A549 (cell line): Measurements from ENCODE around the gene LIMCH1. TPM values are rescaled to one million over a fixed set of nuclear protein-coding genes. Genes with fewer than 3 reads are reported as not detected.

ENCODE experiments used
- ATAC-seq, 2 experiments: fragments of 200-7000 bp in 1 of 2; fragments of >200 bp in 1 of 2; cut with Nextera tagmentation in 1 of 2; cut with Tn5 transposase in 1 of 2; 3 replicates each; pipeline versions ENCODE4 v1.8.0 to v1.9.1; 2018 to 2020; ENCODE audit warnings: mild to moderate bottlenecking in 1 of 2, moderate library complexity in 1 of 2
- CTCF ChIA-PET: fragments of 300-600 bp; sonication (Branson Sonifier 250); formaldehyde crosslinking; extraction: SDS; loops from one replicate; lab custom pipeline; 2021; ENCODE audit warnings: antibody characterized with exemption, inconsistent platforms; lab: Yijun Ruan, JAX
- POLR2A ChIA-PET: fragments of 350-600 bp; formaldehyde crosslinking; extraction: SDS; loops from one replicate; lab custom pipeline; 2021; ENCODE audit warnings: antibody characterized with exemption, inconsistent platforms; lab: Yijun Ruan, JAX
- DNase-seq, 2 experiments: peaks; one replicate each; pipeline versions ENCODE4 v3.0.0 to v3.0.0-alpha.2; 2011 to 2016; ENCODE audit warnings: low read depth in 1 of 2, low spot score in 1 of 2
- FAIRE-seq: peaks from 2 replicates; lab custom pipeline; 2011; peaks lifted over from hg19 to GRCh38; lab: Jason Lieb, UNC
- H3K27ac ChIP-seq, 2 experiments: fragments of >200 bp; sonication (Bioruptor Twin); formaldehyde crosslinking; 3 replicates each; pipeline ENCODE4 v1.5.1; 2016 to 2017
- H3K4me1 ChIP-seq: fragments of >200 bp; sonication (Bioruptor Twin); formaldehyde crosslinking; 3 replicates; pipeline ENCODE4 v1.6.1; 2016
- H3K4me2 ChIP-seq: fragments of >200 bp; sonication (Bioruptor Twin); formaldehyde crosslinking; 3 replicates; pipeline ENCODE4 v1.6.1; 2016
- H3K4me3 ChIP-seq: fragments of >200 bp; sonication (Bioruptor Twin); formaldehyde crosslinking; 3 replicates; pipeline ENCODE4 v1.5.1; 2016
- H3K9me3 ChIP-seq: fragments of >200 bp; sonication (Bioruptor Twin); formaldehyde crosslinking; 3 replicates; pipeline ENCODE4 v1.6.1; 2016
- BHLHE40 ChIP-seq: IDR thresholded peaks from 2 replicates; pipeline ENCODE4 v1.6.1; 2012; ENCODE audit warnings: low read depth, low read length, inconsistent platforms
- CBX2 ChIP-seq: fragments of 200-600 bp; sonication (generic); IDR thresholded peaks from 2 replicates; pipeline ENCODE4 v1.6.1; 2016; ENCODE audit warnings: low read depth, mild to moderate bottlenecking, borderline replicate concordance
- CEBPB ChIP-seq, 2 experiments: fragments of >200 bp in 1 of 2; sonication (Bioruptor Twin) in 1 of 2; formaldehyde crosslinking in 1 of 2; IDR thresholded peaks; 2 replicates each; pipeline ENCODE4 v1.6.1; 2012 to 2016
- CHD2 ChIP-seq: fragments of 150-350 bp; IDR thresholded peaks from 2 replicates; pipeline ENCODE4 v1.6.1; 2014; ENCODE audit warnings: low read length; ENCODE audit not compliant: partially characterized antibody
- EHF ChIP-seq: fragments of 250-450 bp; sonication (Bioruptor Pico); IDR thresholded peaks from 2 replicates; pipeline ENCODE4 v1.5.0; 2020; ENCODE audit warnings: mild to moderate bottlenecking
- EHMT2 ChIP-seq: fragments of 200-600 bp; sonication (generic); IDR thresholded peaks from 2 replicates; pipeline ENCODE4 v1.6.1; 2016; ENCODE audit warnings: antibody characterized with exemption, low read depth, mild to moderate bottlenecking, moderate library complexity
- EP300 ChIP-seq, 2 experiments: fragments of >200 bp; sonication (Bioruptor Twin); formaldehyde crosslinking; IDR thresholded peaks; 2 replicates in 1 of 2; 3 replicates in 1 of 2; pipeline ENCODE4 v1.6.1; 2016 to 2017
- ESRRA ChIP-seq: fragments of 150-350 bp; IDR thresholded peaks from 2 replicates; pipeline ENCODE4 v1.6.1; 2014; ENCODE audit warnings: mild to moderate bottlenecking, low read length, borderline replicate concordance
- HDAC2 ChIP-seq: fragments of 200-600 bp; sonication (generic); IDR thresholded peaks from 2 replicates; pipeline ENCODE4 v1.6.1; 2016
- HOXA7 ChIP-seq: fragments of 250-450 bp; sonication (Bioruptor Pico); IDR thresholded peaks from 2 replicates; pipeline ENCODE4 v1.5.0; 2020; ENCODE audit warnings: mild to moderate bottlenecking, moderate library complexity
- JUN ChIP-seq, 2 experiments: fragments of >200 bp; sonication (Bioruptor Twin); formaldehyde crosslinking; IDR thresholded peaks; 2 replicates in 1 of 2; 3 replicates in 1 of 2; pipeline ENCODE4 v1.6.1; 2016 to 2017
- KDM1A ChIP-seq: fragments of 200-600 bp; sonication (generic); IDR thresholded peaks from 2 replicates; pipeline ENCODE4 v1.6.1; 2016; ENCODE audit warnings: low read depth, mild to moderate bottlenecking
- KDM5A ChIP-seq: fragments of 200-600 bp; sonication (generic); IDR thresholded peaks from 2 replicates; pipeline ENCODE4 v1.6.1; 2016; ENCODE audit warnings: antibody characterized with exemption, mild to moderate bottlenecking
- MYC ChIP-seq: IDR thresholded peaks from 2 replicates; pipeline ENCODE4 v1.6.1; 2012; ENCODE audit warnings: mild to moderate bottlenecking, inconsistent platforms, low read length, improper control_type of control experiment, borderline replicate concordance
- POLR2A ChIP-seq: IDR thresholded peaks from 2 replicates; pipeline ENCODE4 v1.6.1; 2012; ENCODE audit warnings: mild to moderate bottlenecking, low read length
- TP53 ChIP-seq: fragments of 250-450 bp; sonication (Bioruptor Pico); IDR thresholded peaks from 2 replicates; pipeline ENCODE4 v1.5.0; 2021; ENCODE audit warnings: mild to moderate bottlenecking, moderate library complexity
- ZFP36 ChIP-seq: fragments of 450-650 bp; IDR thresholded peaks from 2 replicates; pipeline ENCODE4 v1.6.1; 2014; ENCODE audit warnings: borderline replicate concordance; ENCODE audit not compliant: partially characterized antibody
- ZNF302 ChIP-seq: fragments of 250-450 bp; sonication (Bioruptor Pico); IDR thresholded peaks from 2 replicates; pipeline ENCODE4 v1.9.0; 2021; ENCODE audit warnings: inconsistent platforms, mild to moderate bottlenecking, moderate library complexity
- WGBS: methylation state at CpG from one replicate; pipeline ENCODE4 v1.1.6; 2017; ENCODE audit errors: missing lambda C conversion rate; 5-methylcytosine and 5-hydroxymethylcytosine counted together
- polyA plus RNA-seq, 4 experiments: library from polyadenylated mRNA; depleted of rRNA in 3 of 4; stranded (reverse); fragments of >200 nt; fragmentation: RNase III in 1 of 4; extraction: RNeasy Plus Mini Kit Qiagen cat#74134 plus additional on column Dnase treatment in 1 of 4; gene quantifications; 2 replicates in 3 of 4; 3 replicates in 1 of 4; pipeline ENCODE4 v1.2.3, GENCODE V29; 2011 to 2017
- TF ChIP-seq, protein P1 (sequence below): fragments of 200-600 bp; sonication (generic); IDR thresholded peaks from 2 replicates; pipeline ENCODE4 v1.6.1; 2016; ENCODE audit warnings: antibody characterized with exemption, mild to moderate bottlenecking, moderate library complexity
- TF ChIP-seq, protein P2 (sequence below): fragments of >200 bp; sonication (Bioruptor Twin); formaldehyde crosslinking; IDR thresholded peaks from 3 replicates; pipeline ENCODE4 v1.6.1; 2016
- TF ChIP-seq, protein P3 (sequence below): IDR thresholded peaks from 2 replicates; pipeline ENCODE4 v1.6.1; 2012; ENCODE audit warnings: low read depth, borderline replicate concordance
- TF ChIP-seq, protein P4 (sequence below): IDR thresholded peaks from 2 replicates; pipeline ENCODE4 v1.6.1; 2012

LIMCH1 gene
- polyA plus RNA-seq, 2 of the 4 experiments (the other 2 are of a cell fraction): 52.9 to 88.9 TPM

DNA sequence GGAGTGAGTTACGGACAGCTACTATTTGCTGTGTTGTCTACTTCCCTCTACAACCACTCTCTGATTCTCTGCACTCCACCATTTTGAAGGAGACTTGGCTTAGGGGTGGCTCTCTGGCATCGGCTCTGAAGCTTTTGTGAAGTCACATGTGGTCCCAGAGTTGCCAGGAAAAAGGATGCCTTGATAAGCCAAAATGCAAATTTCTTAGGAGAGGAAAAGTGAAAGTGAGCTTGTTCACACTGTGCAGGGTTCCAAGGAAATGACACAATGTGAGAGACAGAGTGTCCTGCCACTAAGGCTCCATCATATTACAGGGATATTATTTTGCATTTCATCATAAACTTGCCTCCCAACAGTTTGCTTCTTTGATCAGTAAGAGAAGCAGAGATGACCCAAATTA lies 203.4 kb downstream of the LIMCH1 start:
- Histone ChIP-seq H3K9me3 (peaks cover 7% of the 10 kb centered on the region; the same call in 2 of the 3 replicates), H3K4me1 (no peaks in the 10 kb centered on the region), H3K4me2 (no peak overlapping the region), H3K4me3 (no peak overlapping the region), H3K27ac (no peak overlapping the region)
- no peak for DNase-seq
- WGBS: 52% methylated on average over 2 of the region's 2 CpGs
- TF ChIP-seq CHD2 (no peak), HDAC2 (no peak), KDM1A (no peak), JUN (IDR thresholded peaks at IDR 0.05) (no peak), KDM5A (no peak), EHF (no peak), TP53 (CRISPR knock-in tag) (no peak), POLR2A (no peak), EP300 (IDR thresholded peaks at IDR 0.05) (no peak), CEBPB (IDR thresholded peaks at IDR 0.05) (no peak), BHLHE40 (no peak), ZNF302 (no peak), CBX2 (no peak), EHMT2 (no peak), HOXA7 (CRISPR knock-in tag) (no peak), MYC (no peak)
- TF ChIP-seq, protein P1, sequence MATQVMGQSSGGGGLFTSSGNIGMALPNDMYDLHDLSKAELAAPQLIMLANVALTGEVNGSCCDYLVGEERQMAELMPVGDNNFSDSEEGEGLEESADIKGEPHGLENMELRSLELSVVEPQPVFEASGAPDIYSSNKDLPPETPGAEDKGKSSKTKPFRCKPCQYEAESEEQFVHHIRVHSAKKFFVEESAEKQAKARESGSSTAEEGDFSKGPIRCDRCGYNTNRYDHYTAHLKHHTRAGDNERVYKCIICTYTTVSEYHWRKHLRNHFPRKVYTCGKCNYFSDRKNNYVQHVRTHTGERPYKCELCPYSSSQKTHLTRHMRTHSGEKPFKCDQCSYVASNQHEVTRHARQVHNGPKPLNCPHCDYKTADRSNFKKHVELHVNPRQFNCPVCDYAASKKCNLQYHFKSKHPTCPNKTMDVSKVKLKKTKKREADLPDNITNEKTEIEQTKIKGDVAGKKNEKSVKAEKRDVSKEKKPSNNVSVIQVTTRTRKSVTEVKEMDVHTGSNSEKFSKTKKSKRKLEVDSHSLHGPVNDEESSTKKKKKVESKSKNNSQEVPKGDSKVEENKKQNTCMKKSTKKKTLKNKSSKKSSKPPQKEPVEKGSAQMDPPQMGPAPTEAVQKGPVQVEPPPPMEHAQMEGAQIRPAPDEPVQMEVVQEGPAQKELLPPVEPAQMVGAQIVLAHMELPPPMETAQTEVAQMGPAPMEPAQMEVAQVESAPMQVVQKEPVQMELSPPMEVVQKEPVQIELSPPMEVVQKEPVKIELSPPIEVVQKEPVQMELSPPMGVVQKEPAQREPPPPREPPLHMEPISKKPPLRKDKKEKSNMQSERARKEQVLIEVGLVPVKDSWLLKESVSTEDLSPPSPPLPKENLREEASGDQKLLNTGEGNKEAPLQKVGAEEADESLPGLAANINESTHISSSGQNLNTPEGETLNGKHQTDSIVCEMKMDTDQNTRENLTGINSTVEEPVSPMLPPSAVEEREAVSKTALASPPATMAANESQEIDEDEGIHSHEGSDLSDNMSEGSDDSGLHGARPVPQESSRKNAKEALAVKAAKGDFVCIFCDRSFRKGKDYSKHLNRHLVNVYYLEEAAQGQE: no peak
- TF ChIP-seq, protein P2, sequence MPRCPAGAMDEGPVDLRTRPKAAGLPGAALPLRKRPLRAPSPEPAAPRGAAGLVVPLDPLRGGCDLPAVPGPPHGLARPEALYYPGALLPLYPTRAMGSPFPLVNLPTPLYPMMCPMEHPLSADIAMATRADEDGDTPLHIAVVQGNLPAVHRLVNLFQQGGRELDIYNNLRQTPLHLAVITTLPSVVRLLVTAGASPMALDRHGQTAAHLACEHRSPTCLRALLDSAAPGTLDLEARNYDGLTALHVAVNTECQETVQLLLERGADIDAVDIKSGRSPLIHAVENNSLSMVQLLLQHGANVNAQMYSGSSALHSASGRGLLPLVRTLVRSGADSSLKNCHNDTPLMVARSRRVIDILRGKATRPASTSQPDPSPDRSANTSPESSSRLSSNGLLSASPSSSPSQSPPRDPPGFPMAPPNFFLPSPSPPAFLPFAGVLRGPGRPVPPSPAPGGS: no peak
- TF ChIP-seq, protein P3, sequence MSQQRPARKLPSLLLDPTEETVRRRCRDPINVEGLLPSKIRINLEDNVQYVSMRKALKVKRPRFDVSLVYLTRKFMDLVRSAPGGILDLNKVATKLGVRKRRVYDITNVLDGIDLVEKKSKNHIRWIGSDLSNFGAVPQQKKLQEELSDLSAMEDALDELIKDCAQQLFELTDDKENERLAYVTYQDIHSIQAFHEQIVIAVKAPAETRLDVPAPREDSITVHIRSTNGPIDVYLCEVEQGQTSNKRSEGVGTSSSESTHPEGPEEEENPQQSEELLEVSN: no peak
- TF ChIP-seq, all 56 proteins: peak for 0
- FAIRE-seq: no peak
- ChIA-PET CTCF (interaction anchor here (1.0 kb wide), 1 partner anchor 147 kb away, joined by 4 read pairs; no protein-coding TSS in a partner anchor), POLR2A (no interaction called here)
- no peak for ATAC-seq

DNA sequence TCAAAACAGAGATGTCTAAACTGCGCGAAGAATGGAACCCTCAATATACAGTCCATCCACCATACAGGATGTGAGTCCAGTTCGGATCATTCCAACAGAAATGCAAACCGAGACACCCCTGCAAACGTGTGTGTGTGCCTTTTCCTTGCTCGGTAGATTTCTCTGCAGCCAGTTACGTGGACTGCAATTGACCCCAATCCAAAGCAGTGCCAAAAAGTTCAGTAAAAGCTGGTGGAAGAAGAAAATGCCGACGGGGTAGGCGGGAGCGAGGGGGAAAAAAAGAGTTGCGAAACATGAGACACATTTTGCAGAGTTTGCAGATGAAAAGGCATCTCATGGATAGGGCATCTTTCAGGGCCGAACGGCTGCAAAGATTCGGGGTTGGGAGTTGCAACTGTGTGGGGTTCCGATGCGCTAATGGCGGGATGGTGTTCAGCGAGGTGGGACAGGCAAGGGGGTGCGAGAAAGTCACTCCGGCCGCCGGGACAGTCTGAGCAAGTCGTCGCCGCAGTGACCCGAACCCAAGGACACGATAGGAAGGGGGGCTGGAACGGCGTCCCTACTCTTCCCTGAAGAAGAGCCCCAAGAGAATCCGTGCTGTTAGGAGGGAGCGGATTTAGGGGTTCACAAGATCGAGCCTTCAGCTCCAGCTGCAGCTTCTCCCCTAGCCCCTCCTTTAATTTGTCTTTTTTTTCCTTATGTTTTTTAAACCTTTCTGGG lies 206.8 kb downstream of the LIMCH1 start:
- Histone ChIP-seq H3K9me3 (no peaks in the 10 kb centered on the region), H3K4me3 (no peak overlapping the region), H3K4me2 (no peak overlapping the region), H3K4me1 (no peaks in the 10 kb centered on the region), H3K27ac (no peak overlapping the region)
- no peak for ATAC-seq
- FAIRE-seq: no peak
- DNase-seq: no peak
- no peak for TF ChIP-seq EHF
- TF ChIP-seq ESRRA: no peak
- no peak for TF ChIP-seq ZFP36
- TF ChIP-seq, protein P4, sequence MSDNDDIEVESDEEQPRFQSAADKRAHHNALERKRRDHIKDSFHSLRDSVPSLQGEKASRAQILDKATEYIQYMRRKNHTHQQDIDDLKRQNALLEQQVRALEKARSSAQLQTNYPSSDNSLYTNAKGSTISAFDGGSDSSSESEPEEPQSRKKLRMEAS: no peak
- no peak for TF ChIP-seq CHD2
- TF ChIP-seq EP300 (IDR thresholded peaks at IDR 0.05): no peak
- 80% methylated on average over 29 of the region's 33 CpGs for WGBS
- ChIA-PET CTCF (no interaction called here), POLR2A (no interaction called here)
